ENCODE data around the gene ANKS1B. TPM values are rescaled to one million over a fixed set of nuclear protein-coding genes. Genes with fewer than 3 reads are reported as not detected.

The ANKS1B gene
- total RNA-seq, 2 donors from 2014 or later = 45.5 to 65.9 TPM

DNA sequence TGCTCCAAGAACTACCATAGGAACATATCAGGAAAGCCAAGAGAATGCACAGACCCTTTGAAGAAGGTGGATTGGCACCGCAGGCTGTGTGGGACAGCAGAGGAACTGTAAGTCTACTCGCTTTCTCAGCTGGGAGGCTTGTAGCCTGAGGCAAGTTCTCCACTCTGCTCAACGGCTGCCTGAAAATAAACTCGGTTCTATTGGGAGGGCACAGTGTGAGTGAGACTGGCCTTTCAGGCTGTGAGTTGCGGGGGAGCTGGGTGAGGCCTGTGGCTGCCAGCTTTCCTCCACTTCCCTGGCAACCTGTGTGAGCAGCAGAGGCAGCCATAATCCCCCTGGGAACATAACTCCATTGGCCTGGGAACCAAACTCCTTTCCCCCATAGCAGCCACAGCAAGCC lies 132.1 kb downstream of the ANKS1B start:
- Histone ChIP-seq H3K4me3 (no peak overlapping the region), H3K4me1 (ENCODE audit: control insufficient read depth in 1 of 2, low read depth in 2 of 2) (no peaks in the 10 kb centered on the region), H3K27ac (no peak overlapping the region), H3K27me3 (replicated peaks; ENCODE audit: insufficient read depth) (no peaks in the 10 kb centered on the region), H3K36me3 (no peaks in the 10 kb centered on the region), H3K9me3 (no peaks in the 10 kb centered on the region)
- DNase-seq (ENCODE audit: low spot score) (no peak), ATAC-seq (ENCODE audit: insufficient number of reproducible peaks, low FRiP score, low read depth) (no peak)
- TF ChIP-seq, protein P1, sequence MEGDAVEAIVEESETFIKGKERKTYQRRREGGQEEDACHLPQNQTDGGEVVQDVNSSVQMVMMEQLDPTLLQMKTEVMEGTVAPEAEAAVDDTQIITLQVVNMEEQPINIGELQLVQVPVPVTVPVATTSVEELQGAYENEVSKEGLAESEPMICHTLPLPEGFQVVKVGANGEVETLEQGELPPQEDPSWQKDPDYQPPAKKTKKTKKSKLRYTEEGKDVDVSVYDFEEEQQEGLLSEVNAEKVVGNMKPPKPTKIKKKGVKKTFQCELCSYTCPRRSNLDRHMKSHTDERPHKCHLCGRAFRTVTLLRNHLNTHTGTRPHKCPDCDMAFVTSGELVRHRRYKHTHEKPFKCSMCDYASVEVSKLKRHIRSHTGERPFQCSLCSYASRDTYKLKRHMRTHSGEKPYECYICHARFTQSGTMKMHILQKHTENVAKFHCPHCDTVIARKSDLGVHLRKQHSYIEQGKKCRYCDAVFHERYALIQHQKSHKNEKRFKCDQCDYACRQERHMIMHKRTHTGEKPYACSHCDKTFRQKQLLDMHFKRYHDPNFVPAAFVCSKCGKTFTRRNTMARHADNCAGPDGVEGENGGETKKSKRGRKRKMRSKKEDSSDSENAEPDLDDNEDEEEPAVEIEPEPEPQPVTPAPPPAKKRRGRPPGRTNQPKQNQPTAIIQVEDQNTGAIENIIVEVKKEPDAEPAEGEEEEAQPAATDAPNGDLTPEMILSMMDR (IDR thresholded peaks at IDR 0.05) = no peak

DNA sequence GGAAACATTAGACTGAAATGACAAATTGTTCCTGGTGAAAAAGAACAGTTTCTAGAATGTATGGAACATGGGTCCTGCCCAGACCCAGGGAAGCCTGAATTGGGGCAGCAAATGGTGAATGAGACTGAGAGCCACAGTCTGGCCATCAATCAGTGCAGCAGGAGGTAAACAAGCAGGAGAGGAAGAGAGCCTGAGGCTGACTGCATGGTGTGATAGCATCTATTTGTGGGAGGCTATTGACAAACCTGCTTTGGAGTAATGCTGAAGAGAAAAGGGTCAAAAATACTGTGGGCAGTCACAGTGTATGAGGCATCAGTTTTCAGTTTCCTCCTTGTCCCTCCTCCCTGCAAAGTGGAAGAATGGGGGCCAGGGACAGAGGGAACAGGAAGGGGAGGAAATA lies 136.8 kb downstream of the ANKS1B start:
- DNase-seq (ENCODE audit: low spot score) (no peak), ATAC-seq (ENCODE audit: insufficient number of reproducible peaks, low FRiP score, low read depth) (no peak)
- Histone ChIP-seq H3K27me3 (replicated peaks; ENCODE audit: insufficient read depth) (no peaks in the 10 kb centered on the region), H3K27ac (no peak overlapping the region), H3K4me1 (ENCODE audit: control insufficient read depth in 1 of 2, low read depth in 2 of 2) (no peaks in the 10 kb centered on the region), H3K9me3 (no peaks in the 10 kb centered on the region), H3K36me3 (no peaks in the 10 kb centered on the region), H3K4me3 (no peak overlapping the region)
- TF ChIP-seq, protein P1 (IDR thresholded peaks at IDR 0.05) = no peak

DNA sequence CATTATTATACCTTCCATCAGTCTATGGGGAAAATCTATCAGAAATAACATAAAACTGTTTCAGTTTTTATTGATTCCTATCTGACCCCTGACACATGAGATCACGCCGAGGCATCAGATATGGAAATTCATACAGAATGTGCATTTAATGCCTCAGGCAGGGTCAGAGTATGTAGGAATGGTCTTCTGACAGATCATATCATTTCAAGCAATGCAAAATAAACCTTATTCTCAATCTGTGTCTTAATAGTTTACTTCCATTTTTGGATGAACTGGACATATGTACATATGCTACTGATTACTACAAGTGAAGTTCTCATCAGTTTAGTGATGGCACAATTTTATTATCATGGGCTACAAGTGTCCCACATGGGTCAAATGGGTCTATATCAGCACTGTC lies 150.0 kb downstream of the ANKS1B start:
- no peak overlapping the region for H3K27ac ChIP-seq
- H3K4me3 ChIP-seq = no peak overlapping the region
- H3K4me1 ChIP-seq (ENCODE audit: control insufficient read depth in 1 of 2, low read depth in 2 of 2) = peaks cover 0 to 3% of the 10 kb centered on the region in 2 donors
- ATAC-seq (ENCODE audit: insufficient number of reproducible peaks, low FRiP score, low read depth) (no peak), DNase-seq (ENCODE audit: low spot score) (no peak)
- H3K36me3 ChIP-seq = no peaks in the 10 kb centered on the region
- no peaks in the 10 kb centered on the region for H3K9me3 ChIP-seq
- H3K27me3 ChIP-seq (replicated peaks; ENCODE audit: insufficient read depth) = no peaks in the 10 kb centered on the region
- TF ChIP-seq, protein P1 (IDR thresholded peaks at IDR 0.05) = no peak

DNA sequence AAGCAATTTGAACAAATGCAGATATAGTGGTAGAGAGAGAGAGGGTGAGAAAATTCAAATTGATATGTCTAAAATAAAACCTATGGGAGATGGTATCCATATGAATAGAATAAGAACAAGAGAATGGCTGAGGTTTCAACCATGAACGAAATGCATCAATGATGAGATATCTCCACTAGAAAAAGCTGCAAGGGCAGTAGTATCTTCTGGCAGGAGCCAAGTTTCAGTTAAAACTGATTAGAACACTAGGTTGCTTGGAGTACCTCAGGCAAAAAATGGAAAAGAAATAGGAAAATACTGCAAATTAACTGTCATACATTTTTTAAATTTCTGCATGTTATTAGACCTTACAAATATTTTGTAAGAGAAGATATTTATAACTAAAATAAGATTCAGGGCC lies 151.3 kb downstream of the ANKS1B start:
- no peaks in the 10 kb centered on the region for H3K9me3 ChIP-seq
- no peak for ATAC-seq (ENCODE audit: insufficient number of reproducible peaks, low FRiP score, low read depth)
- no peaks in the 10 kb centered on the region for H3K36me3 ChIP-seq
- no peak overlapping the region for H3K4me3 ChIP-seq
- DNase-seq (ENCODE audit: low spot score) = no peak
- TF ChIP-seq, protein P1 (IDR thresholded peaks at IDR 0.05) = no peak
- no peaks in the 10 kb centered on the region for H3K27me3 ChIP-seq (replicated peaks; ENCODE audit: insufficient read depth)
- peaks cover 0 to 3% of the 10 kb centered on the region in 2 donors for H3K4me1 ChIP-seq (ENCODE audit: control insufficient read depth in 1 of 2, low read depth in 2 of 2)
- no peak overlapping the region for H3K27ac ChIP-seq

DNA sequence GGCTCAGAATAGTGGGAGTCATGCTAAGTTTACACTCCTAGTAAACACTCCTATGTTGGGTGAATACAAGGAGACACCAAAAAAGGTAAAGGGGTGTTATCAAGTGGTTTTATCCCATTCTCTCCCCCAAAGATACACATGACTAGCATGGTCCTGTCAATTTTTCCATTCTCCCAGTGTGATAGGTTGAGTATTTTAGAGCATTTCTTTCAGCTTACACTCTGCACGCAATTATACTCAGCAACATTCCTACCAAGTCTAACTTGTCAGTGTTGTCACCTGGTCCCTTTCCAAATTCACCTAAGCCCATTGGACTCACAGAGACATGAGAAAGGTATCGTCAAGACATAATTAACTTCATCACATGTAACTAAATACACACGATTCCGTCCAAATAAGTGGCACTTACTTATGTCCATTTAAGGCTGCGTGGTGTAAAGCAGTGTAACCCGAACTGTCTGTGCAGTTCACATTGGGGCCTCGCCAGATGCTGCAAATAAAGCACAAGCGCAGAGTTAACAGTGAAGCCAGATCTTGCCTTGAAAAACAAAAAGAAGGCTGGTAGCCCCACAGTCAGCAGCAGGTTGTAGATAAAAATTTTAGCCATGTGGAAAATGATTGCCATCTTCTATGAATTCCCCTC lies 159.7 kb downstream of the ANKS1B start:
- ATAC-seq (ENCODE audit: insufficient number of reproducible peaks, low FRiP score, low read depth) = peak; percentile 60
- peak overlapping the region; percentile 48 for H3K4me3 ChIP-seq

More for the DNA sequence above, 159.7 kb downstream of the ANKS1B start:
- Histone ChIP-seq H3K36me3 (no peaks in the 10 kb centered on the region), H3K27ac (peak overlapping the region in 1 of 2 donors; percentile 20), H3K27me3 (replicated peaks; ENCODE audit: insufficient read depth) (no peaks in the 10 kb centered on the region), H3K9me3 (no peaks in the 10 kb centered on the region), H3K4me1 (ENCODE audit: control insufficient read depth in 1 of 2, low read depth in 2 of 2) (peaks cover 0 to 9% of the 10 kb centered on the region in 2 donors)
- DNase-seq (ENCODE audit: low spot score) = no peak
- TF ChIP-seq, protein P1 (IDR thresholded peaks at IDR 0.05) = no peak
